Hepatocyte (in vitro differentiated cells): Measurements from ENCODE around the gene MINK1. TPM values are rescaled to one million over a fixed set of nuclear protein-coding genes. Genes with fewer than 3 reads are reported as not detected.
A peak's percentile ranks its signal among the peaks of the same experiment; 100 is the strongest.

Source experiments
- DNase-seq: peaks from one replicate; pipeline ENCODE4 v3.0.0-alpha.2; 2016; ENCODE audit warnings: low spot score
- H2AFZ ChIP-seq: fragments of 200-600 bp; sonication (generic); 2 replicates; pipeline ENCODE4 v1.6.0; 2016; ENCODE audit warnings: antibody characterized with exemption, mild to moderate bottlenecking
- H3K27ac ChIP-seq: fragments of 200-600 bp; sonication (generic); 2 replicates; pipeline ENCODE4 v1.5.1; 2016; ENCODE audit warnings: mild to moderate bottlenecking
- H3K27me3 ChIP-seq: fragments of 200-600 bp; sonication (generic); 2 replicates; pipeline ENCODE4 v1.6.1; 2016
- H3K36me3 ChIP-seq: fragments of 200-600 bp; sonication (generic); replicated peaks from 2 replicates; pipeline ENCODE4 v1.5.1; 2016; ENCODE audit warnings: low read depth; ENCODE audit not compliant: insufficient read depth
- H3K4me1 ChIP-seq: fragments of 200-600 bp; sonication (generic); 2 replicates; pipeline ENCODE4 v1.5.1; 2016; ENCODE audit warnings: mild to moderate bottlenecking, moderate library complexity; ENCODE audit not compliant: insufficient read depth
- H3K4me2 ChIP-seq: fragments of 200-600 bp; sonication (generic); 2 replicates; pipeline ENCODE4 v1.6.0; 2016
- H3K4me3 ChIP-seq: fragments of 200-600 bp; sonication (generic); 2 replicates; pipeline ENCODE4 v1.5.1; 2016; ENCODE audit warnings: mild to moderate bottlenecking
- H3K79me2 ChIP-seq: fragments of 200-600 bp; sonication (generic); 2 replicates; pipeline ENCODE4 v1.6.0; 2017; ENCODE audit warnings: mild to moderate bottlenecking
- H3K9me2 ChIP-seq: fragments of 200-600 bp; sonication (generic); replicated peaks from 2 replicates; pipeline ENCODE4 v1.6.0; 2017; ENCODE audit warnings: mild to moderate bottlenecking; ENCODE audit not compliant: insufficient read depth
- H3K9me3 ChIP-seq: fragments of 200-600 bp; sonication (generic); 2 replicates; pipeline ENCODE4 v1.5.1; 2016; ENCODE audit warnings: low read depth, mild to moderate bottlenecking
- H4K20me1 ChIP-seq: fragments of 200-600 bp; sonication (generic); 2 replicates; pipeline ENCODE4 v1.6.0; 2016; ENCODE audit warnings: mild to moderate bottlenecking; ENCODE audit not compliant: insufficient read depth, poor library complexity, severe bottlenecking
- EZH2 ChIP-seq: fragments of 200-600 bp; sonication (generic); IDR thresholded peaks from 2 replicates; pipeline ENCODE4 v1.6.1; 2016; ENCODE audit warnings: antibody characterized with exemption, mild to moderate bottlenecking, borderline replicate concordance
- EZH2phosphoT487 ChIP-seq: fragments of 200-600 bp; sonication (generic); IDR thresholded peaks from one replicate; pipeline ENCODE4 v1.6.1; 2018; ENCODE audit warnings: antibody characterized with exemption, mild to moderate bottlenecking, low read depth, moderate library complexity; ENCODE audit not compliant: unreplicated experiment, severe bottlenecking
- WGBS: methylation state at CpG from one replicate; pipeline ENCODE4 v1.1.6; 2016; ENCODE audit warnings: low lambda C conversion rate; ENCODE audit errors: missing lambda C conversion rate; 5-methylcytosine and 5-hydroxymethylcytosine counted together
- polyA plus RNA-seq: library from polyadenylated mRNA; unstranded; fragments of >200 nt; fragmentation: Nextera tagmentation; extraction: Ambion mirVana; gene quantifications from 2 replicates; pipeline ENCODE4 v1.2.1, GENCODE V29; 2016
- total RNA-seq: library from RNA; depleted of rRNA; stranded (reverse); fragments of >200 nt; gene quantifications from 2 replicates; pipeline ENCODE4 v1.2.3, GENCODE V29; 2014
- TF ChIP-seq, protein P1 (sequence below): fragments of 200-600 bp; sonication (generic); IDR thresholded peaks from 2 replicates; pipeline ENCODE4 v1.5.1; 2016; ENCODE audit warnings: antibody characterized with exemption, mild to moderate bottlenecking; ENCODE audit not compliant: poor library complexity

The MINK1 gene
- total and polyA plus RNA-seq, 2 experiments from 2014 or later, result 39.7 to 45.3 TPM

DNA sequence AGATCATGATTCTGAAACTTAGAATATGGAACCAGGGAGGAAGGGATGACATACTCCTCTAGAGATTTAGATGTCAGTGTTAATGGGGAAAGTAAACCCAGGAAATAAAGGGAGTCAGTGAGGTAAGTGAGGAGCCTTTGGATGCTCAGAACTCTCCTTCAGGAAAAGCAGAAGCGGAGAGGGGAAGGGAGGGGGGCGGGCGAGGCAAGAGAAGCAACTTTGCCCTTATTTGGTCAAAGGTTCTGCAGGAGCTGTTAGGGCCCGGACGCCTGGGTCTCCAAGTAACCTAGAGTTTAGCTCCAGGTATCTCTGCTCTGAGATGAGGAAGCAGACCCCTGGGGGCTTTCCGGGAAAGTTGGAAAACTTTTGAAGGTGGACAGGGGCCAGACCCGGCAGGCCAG, 113.9 kb downstream of the MINK1 start:
- peaks cover 31% of the 10 kb centered on the region for H3K4me1 ChIP-seq
- peak overlapping the region; percentile 91 for H3K4me3 ChIP-seq
- H3K9me3 ChIP-seq, result no peaks in the 10 kb centered on the region
- peaks cover 21% of the 10 kb centered on the region for H4K20me1 ChIP-seq
- DNase-seq, result no peak
- H3K79me2 ChIP-seq, result peaks cover 52% of the 10 kb centered on the region
- H3K9me2 ChIP-seq, result no peaks in the 10 kb centered on the region
- 7% methylated on average over 4 of the region's 7 CpGs for WGBS
- H3K27me3 ChIP-seq, result no peaks in the 10 kb centered on the region
- no peak overlapping the region for H2AFZ ChIP-seq
- peak overlapping the region; percentile 86 for H3K4me2 ChIP-seq
- H3K36me3 ChIP-seq, result no peaks in the 10 kb centered on the region
- no peak for TF ChIP-seq EZH2phosphoT487
- no peak for TF ChIP-seq EZH2
- TF ChIP-seq, protein P1, sequence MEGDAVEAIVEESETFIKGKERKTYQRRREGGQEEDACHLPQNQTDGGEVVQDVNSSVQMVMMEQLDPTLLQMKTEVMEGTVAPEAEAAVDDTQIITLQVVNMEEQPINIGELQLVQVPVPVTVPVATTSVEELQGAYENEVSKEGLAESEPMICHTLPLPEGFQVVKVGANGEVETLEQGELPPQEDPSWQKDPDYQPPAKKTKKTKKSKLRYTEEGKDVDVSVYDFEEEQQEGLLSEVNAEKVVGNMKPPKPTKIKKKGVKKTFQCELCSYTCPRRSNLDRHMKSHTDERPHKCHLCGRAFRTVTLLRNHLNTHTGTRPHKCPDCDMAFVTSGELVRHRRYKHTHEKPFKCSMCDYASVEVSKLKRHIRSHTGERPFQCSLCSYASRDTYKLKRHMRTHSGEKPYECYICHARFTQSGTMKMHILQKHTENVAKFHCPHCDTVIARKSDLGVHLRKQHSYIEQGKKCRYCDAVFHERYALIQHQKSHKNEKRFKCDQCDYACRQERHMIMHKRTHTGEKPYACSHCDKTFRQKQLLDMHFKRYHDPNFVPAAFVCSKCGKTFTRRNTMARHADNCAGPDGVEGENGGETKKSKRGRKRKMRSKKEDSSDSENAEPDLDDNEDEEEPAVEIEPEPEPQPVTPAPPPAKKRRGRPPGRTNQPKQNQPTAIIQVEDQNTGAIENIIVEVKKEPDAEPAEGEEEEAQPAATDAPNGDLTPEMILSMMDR, result no peak
- peak overlapping the region; percentile 100 for H3K27ac ChIP-seq

Other genes with a start within 250 kb of the MINK1 start
- gene SMTNL2, start 248.8 kb upstream of the MINK1 start, total RNA-seq, result 41.5 and 56.8 TPM in 2 replicates
- 106 TPM in 2 replicates for gene SMTNL2, start 248.8 kb upstream of the MINK1 start, polyA plus RNA-seq
- gene ALOX15, start 191.7 kb upstream of the MINK1 start, total RNA-seq, result 1.9 and 2.1 TPM in 2 replicates
- gene ALOX15, start 191.7 kb upstream of the MINK1 start, polyA plus RNA-seq, result 5.5 and 7.5 TPM in 2 replicates
- 17.6 and 18.5 TPM in 2 replicates for gene PELP1, start 129.2 kb upstream of the MINK1 start, total RNA-seq
- gene PELP1, start 129.2 kb upstream of the MINK1 start, polyA plus RNA-seq, result 35.2 and 42.9 TPM in 2 replicates
- 15.3 and 17.4 TPM in 2 replicates for gene ARRB2, start 122.7 kb upstream of the MINK1 start, total RNA-seq
- gene ARRB2, start 122.7 kb upstream of the MINK1 start, polyA plus RNA-seq, result 20.0 and 21.1 TPM in 2 replicates
- gene MED11, start 101.9 kb upstream of the MINK1 start, total RNA-seq, result 36.3 and 36.9 TPM in 2 replicates
- gene MED11, start 101.9 kb upstream of the MINK1 start, polyA plus RNA-seq, result 39.4 and 42.7 TPM in 2 replicates
- gene ZMYND15, start 93.5 kb upstream of the MINK1 start, total RNA-seq, result 1.6 and 2.9 TPM in 2 replicates
- gene ZMYND15, start 93.5 kb upstream of the MINK1 start, polyA plus RNA-seq, result 4.1 and 4.8 TPM in 2 replicates
- 38.7 and 39.9 TPM in 2 replicates for gene CXCL16, start 93.4 kb upstream of the MINK1 start, total RNA-seq
- 73.2 and 82.5 TPM in 2 replicates for gene CXCL16, start 93.4 kb upstream of the MINK1 start, polyA plus RNA-seq
- gene TM4SF5, start 61.5 kb upstream of the MINK1 start, total RNA-seq, result 16.7 and 20.8 TPM in 2 replicates
- 42.6 and 54.0 TPM in 2 replicates for gene TM4SF5, start 61.5 kb upstream of the MINK1 start, polyA plus RNA-seq
- gene VMO1, start 47.0 kb upstream of the MINK1 start, total RNA-seq, result 0.33 TPM in 1 of 2 replicates, not detected in the other
- 2.7 and 4.3 TPM in 2 replicates for gene VMO1, start 47.0 kb upstream of the MINK1 start, polyA plus RNA-seq
- 36.4 and 40.1 TPM in 2 replicates for gene GLTPD2, start 44.4 kb upstream of the MINK1 start, total RNA-seq
- 80.7 and 100.0 TPM in 2 replicates for gene GLTPD2, start 44.4 kb upstream of the MINK1 start, polyA plus RNA-seq
- gene PSMB6, start 37.2 kb upstream of the MINK1 start, total RNA-seq, result 126 and 154 TPM in 2 replicates
- gene PSMB6, start 37.2 kb upstream of the MINK1 start, polyA plus RNA-seq, result 287 and 295 TPM in 2 replicates
- gene PLD2, start 26.2 kb upstream of the MINK1 start, total RNA-seq, result 13.9 and 25.2 TPM in 2 replicates
- 21.8 and 27.3 TPM in 2 replicates for gene PLD2, start 26.2 kb upstream of the MINK1 start, polyA plus RNA-seq
- gene C17orf107, start 66.2 kb downstream of the MINK1 start, total RNA-seq, result 7.4 and 9.1 TPM in 2 replicates
- gene C17orf107, start 66.2 kb downstream of the MINK1 start, polyA plus RNA-seq, result 8.8 and 14.1 TPM in 2 replicates
- 0.60 and 1.0 TPM in 2 replicates for gene CHRNE, start 69.8 kb downstream of the MINK1 start, total RNA-seq
- gene CHRNE, start 69.8 kb downstream of the MINK1 start, polyA plus RNA-seq, result 0.83 and 1.2 TPM in 2 replicates
- not detected in 2 replicates for gene GP1BA, start 98.9 kb downstream of the MINK1 start, total RNA-seq
- gene GP1BA, start 98.9 kb downstream of the MINK1 start, polyA plus RNA-seq, result 0.06 TPM in 1 of 2 replicates, not detected in the other
- gene SLC25A11, start 106.7 kb downstream of the MINK1 start, total RNA-seq, result 42.9 and 59.5 TPM in 2 replicates
- gene SLC25A11, start 106.7 kb downstream of the MINK1 start, polyA plus RNA-seq, result 78.7 and 84.8 TPM in 2 replicates
- gene RNF167, start 106.9 kb downstream of the MINK1 start, total RNA-seq, result 59.2 and 65.1 TPM in 2 replicates
- gene RNF167, start 106.9 kb downstream of the MINK1 start, polyA plus RNA-seq, result 66.5 and 75.3 TPM in 2 replicates
- gene PFN1, start 115.2 kb downstream of the MINK1 start, total RNA-seq, result 244 and 280 TPM in 2 replicates
- gene PFN1, start 115.2 kb downstream of the MINK1 start, polyA plus RNA-seq, result 706 and 713 TPM in 2 replicates
- 16.3 and 18.7 TPM in 2 replicates for gene ENO3, start 117.8 kb downstream of the MINK1 start, total RNA-seq
- 30.2 and 40.4 TPM in 2 replicates for gene ENO3, start 117.8 kb downstream of the MINK1 start, polyA plus RNA-seq
- 64.3 and 85.7 TPM in 2 replicates for gene SPAG7, start 134.5 kb downstream of the MINK1 start, total RNA-seq
- 194 and 224 TPM in 2 replicates for gene SPAG7, start 134.5 kb downstream of the MINK1 start, polyA plus RNA-seq
- gene CAMTA2, start 154.3 kb downstream of the MINK1 start, total RNA-seq, result 6.9 and 12.5 TPM in 2 replicates
- 45.6 and 47.5 TPM in 2 replicates for gene CAMTA2, start 154.3 kb downstream of the MINK1 start, polyA plus RNA-seq
- 1.6 and 2.7 TPM in 2 replicates for gene INCA1, start 164.2 kb downstream of the MINK1 start, total RNA-seq
- 4.1 and 5.5 TPM in 2 replicates for gene INCA1, start 164.2 kb downstream of the MINK1 start, polyA plus RNA-seq
- gene KIF1C, start 164.6 kb downstream of the MINK1 start, total RNA-seq, result 51.3 and 59.4 TPM in 2 replicates
- 65.2 and 75.9 TPM in 2 replicates for gene KIF1C, start 164.6 kb downstream of the MINK1 start, polyA plus RNA-seq
- gene SLC52A1, start 202.1 kb downstream of the MINK1 start, total RNA-seq, result 0.13 TPM in 1 of 2 replicates, not detected in the other
- gene SLC52A1, start 202.1 kb downstream of the MINK1 start, polyA plus RNA-seq, result 0.16 TPM in 1 of 2 replicates, not detected in the other
- 0.12 and 0.23 TPM in 2 replicates for gene ZFP3, start 245.1 kb downstream of the MINK1 start, total RNA-seq
- 0.24 and 0.32 TPM in 2 replicates for gene ZFP3, start 245.1 kb downstream of the MINK1 start, polyA plus RNA-seq